HUES64 (cell line): ENCODE data around the gene IL25.
"Not testable (repeated sequence)": the region's sequence is repeated elsewhere in the genome, so short reads cannot be mapped to it uniquely, and the experiment has no call there.

Source experiments
- H3K27ac ChIP-seq: 2 replicates; pipeline ENCODE4 v1.7.0; 2013; ENCODE audit warnings: low read depth, low read length, inconsistent platforms
- H3K27me3 ChIP-seq: 2 replicates; pipeline ENCODE4 v1.6.1; 2013; ENCODE audit warnings: mild to moderate bottlenecking, low read length; ENCODE audit not compliant: insufficient read depth
- H3K36me3 ChIP-seq: 2 replicates; pipeline ENCODE4 v1.6.1; 2013; ENCODE audit warnings: mild to moderate bottlenecking, low read length; ENCODE audit not compliant: insufficient read depth
- H3K4me1 ChIP-seq: 2 replicates; pipeline ENCODE4 v1.6.1; 2013; ENCODE audit warnings: mild to moderate bottlenecking, low read length, moderate library complexity; ENCODE audit not compliant: insufficient read depth
- H3K4me3 ChIP-seq: 2 replicates; pipeline ENCODE4 v1.5.1; 2013; ENCODE audit warnings: mild to moderate bottlenecking, low read length, moderate library complexity
- H3K9ac ChIP-seq: 2 replicates; pipeline ENCODE4 v1.6.1; 2013; ENCODE audit warnings: mild to moderate bottlenecking, low read depth, low read length
- H3K9me3 ChIP-seq: 2 replicates; pipeline ENCODE4 v1.6.1; 2013; ENCODE audit warnings: low read depth, low read length; ENCODE audit not compliant: insufficient read depth
- WGBS: fragments of 150-250, 120-280 bp; methylation state at CpG from one replicate; pipeline ENCODE4 v1.1.7; 2013; ENCODE audit warnings: missing lambda C conversion rate; 5-methylcytosine and 5-hydroxymethylcytosine counted together

IL25 gene

DNA sequence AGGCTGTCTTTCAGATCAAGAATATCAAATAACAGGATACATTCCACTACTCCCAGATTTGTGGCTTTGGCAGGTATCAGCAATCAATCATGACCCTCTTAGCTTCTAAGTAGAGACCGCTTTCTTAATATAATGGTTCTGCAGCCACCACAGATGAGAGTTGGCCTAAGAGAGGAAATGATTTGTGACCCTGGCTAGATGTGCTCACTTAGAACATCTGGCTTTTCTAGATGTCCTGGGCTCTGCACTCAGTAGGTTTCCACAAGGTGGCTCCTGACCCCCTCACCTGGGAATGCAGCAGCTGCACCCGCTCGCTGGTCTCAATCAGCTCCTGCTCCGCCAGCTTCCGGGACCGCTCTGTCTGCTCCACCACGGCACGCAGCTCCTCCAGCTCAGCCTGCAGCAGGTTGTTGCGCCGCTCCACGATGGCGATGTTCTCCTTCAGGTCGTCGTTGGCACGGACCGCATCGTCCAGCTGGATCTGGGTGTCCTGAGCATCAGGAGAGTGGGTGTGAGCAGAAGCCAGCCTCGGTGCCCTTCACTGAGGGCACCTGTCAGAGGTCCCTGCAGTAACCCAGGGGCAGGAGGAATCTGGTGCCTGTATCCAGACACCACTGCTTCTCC, 13.1 kb downstream of the IL25 start:
- peaks cover 4% of the 10 kb centered on the region; the same call in 1 of the 2 replicates for H3K27me3 ChIP-seq
- H3K4me3 ChIP-seq = no peak overlapping the region
- H3K4me1 ChIP-seq = no peaks in the 10 kb centered on the region
- no peaks in the 10 kb centered on the region for H3K9me3 ChIP-seq
- WGBS = 93% methylated on average over 18 of the region's 18 CpGs
- H3K36me3 ChIP-seq = no peaks in the 10 kb centered on the region
- no peak overlapping the region for H3K27ac ChIP-seq
- H3K9ac ChIP-seq = no peak overlapping the region

DNA sequence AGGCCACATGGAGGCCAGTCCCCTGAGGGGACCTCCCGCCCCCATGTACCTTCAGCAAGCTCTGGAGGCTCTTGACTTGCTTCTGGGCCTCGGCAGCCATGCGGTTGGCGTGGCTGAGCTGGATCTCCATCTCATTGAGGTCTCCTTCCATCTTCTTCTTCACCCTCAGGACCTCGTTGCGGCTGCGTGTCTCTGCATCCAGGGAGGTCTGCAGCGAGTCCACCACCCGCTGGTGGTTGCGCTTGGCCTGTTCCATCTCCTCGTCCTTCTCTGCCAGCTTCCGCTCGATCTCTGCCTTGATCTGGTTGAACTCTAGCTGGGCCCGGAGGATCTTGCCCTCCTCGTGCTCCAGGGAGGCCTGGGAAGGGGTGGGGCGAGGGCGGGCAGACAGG, 13.7 kb downstream of the IL25 start:
- H3K27ac ChIP-seq, H3K27me3 ChIP-seq, H3K9ac ChIP-seq, H3K9me3 ChIP-seq, H3K4me1 ChIP-seq, H3K36me3 ChIP-seq, H3K4me3 ChIP-seq: not testable (repeated sequence)
- 94% methylated on average over 17 of the region's 17 CpGs for WGBS

DNA sequence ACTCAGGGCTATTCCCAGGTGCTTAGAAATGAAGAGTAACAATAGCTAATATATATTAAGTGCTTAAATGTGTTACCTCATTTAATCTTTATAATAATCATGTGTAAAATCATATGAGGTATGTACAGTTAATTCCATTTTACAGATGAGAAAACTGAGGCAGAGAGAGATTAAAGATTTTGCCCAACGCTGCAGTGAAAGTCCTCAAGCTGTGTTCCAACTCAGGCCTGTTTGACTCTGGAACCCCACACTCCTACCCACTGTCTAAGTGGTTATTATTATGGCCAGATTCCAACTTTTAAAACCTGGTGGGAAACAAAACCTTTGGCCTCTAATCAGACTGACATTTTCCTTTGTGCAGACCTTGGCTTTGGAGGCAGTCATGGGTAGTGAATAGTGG, 14.4 kb downstream of the IL25 start:
- Histone ChIP-seq H3K36me3 (no peaks in the 10 kb centered on the region), H3K27ac (no peak overlapping the region), H3K4me1 (no peaks in the 10 kb centered on the region), H3K9me3 (no peaks in the 10 kb centered on the region), H3K4me3 (no peak overlapping the region), H3K9ac (no peak overlapping the region), H3K27me3 (peaks cover 4% of the 10 kb centered on the region; the same call in 1 of the 2 replicates)
- whole genome bisulfite sequencing = 100% methylated on average over 1 of the region's 1 CpG

DNA sequence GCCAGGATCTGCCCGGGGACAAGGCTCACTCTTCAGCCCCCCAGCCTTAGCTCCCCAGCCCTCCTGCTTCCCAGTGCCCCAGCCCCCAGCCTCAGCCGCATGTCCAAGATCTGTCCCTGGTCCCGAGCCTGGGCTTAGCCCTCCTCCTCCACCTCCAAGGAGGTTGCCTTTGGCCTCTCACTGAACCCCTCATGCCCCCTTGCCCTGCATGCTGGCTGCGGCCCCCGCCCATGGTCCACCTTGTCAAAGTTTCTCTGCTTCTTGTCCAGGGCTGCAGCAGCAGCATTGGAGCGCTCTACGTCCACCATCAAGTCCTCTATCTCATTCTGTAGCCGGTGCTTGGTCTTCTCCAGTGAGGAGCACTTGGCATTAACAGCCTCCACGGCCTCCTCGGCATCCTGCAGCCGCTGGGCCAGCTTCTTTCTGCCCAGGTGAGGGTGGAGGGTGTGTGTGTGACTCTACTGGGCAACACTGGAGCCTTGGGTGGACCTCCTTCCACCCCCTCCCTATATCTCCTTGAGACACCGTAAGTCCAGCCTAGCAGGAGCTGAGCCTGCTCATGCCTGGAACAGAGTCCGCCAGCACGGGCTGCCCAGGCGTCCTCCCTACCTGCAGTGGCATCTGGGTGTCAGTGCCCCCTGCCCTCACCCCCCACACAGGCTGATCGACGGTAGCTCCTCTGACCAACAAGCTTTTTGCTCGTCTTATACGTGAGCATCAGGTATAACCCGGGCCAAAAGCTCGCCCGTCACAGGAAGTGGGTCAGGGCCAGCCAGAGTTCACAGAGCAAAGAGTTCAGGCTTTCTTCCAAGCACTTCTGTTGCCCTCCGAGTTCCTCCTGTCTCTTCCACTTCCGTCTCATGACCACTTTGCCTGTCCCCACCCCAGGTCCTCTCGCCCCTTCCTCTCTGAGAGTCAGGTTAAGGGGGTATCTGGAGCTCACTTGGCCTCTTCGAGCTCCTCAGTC, 15.6 kb downstream of the IL25 start:
- Histone ChIP-seq H3K27ac (no peak overlapping the region), H3K4me3 (no peak overlapping the region), H3K27me3 (no peaks in the 10 kb centered on the region), H3K4me1 (no peaks in the 10 kb centered on the region), H3K9ac (no peak overlapping the region; the same call in 1 of the 2 replicates), H3K9me3 (no peaks in the 10 kb centered on the region), H3K36me3 (no peaks in the 10 kb centered on the region)
- 94% methylated on average over 26 of the region's 26 CpGs for WGBS

DNA sequence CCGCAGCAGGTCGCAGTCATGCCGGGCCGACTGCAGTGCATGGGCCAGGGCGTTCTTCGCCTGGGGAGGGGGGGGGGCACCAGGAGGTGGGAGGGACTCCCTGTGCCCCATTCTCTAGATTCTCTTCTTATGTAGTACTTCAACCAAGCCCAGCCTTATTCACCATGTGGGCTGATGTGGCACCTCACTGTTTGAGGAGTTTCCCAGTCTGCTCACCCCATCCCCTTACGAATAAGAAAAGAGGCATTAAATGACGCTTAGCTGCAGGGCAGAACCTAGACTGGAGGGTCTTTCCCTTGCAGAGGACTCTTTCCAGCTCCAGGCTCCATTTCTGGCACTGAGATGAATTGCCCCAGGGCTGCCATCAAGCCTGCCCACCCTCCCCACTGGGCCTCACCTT, 16.4 kb downstream of the IL25 start:
- Histone ChIP-seq H3K27ac (no peak overlapping the region), H3K27me3 (no peaks in the 10 kb centered on the region), H3K4me3 (no peak overlapping the region), H3K4me1 (no peaks in the 10 kb centered on the region), H3K9ac (no peak overlapping the region), H3K36me3 (no peaks in the 10 kb centered on the region), H3K9me3 (no peaks in the 10 kb centered on the region)
- 79% methylated on average over 4 of the region's 8 CpGs for WGBS

DNA sequence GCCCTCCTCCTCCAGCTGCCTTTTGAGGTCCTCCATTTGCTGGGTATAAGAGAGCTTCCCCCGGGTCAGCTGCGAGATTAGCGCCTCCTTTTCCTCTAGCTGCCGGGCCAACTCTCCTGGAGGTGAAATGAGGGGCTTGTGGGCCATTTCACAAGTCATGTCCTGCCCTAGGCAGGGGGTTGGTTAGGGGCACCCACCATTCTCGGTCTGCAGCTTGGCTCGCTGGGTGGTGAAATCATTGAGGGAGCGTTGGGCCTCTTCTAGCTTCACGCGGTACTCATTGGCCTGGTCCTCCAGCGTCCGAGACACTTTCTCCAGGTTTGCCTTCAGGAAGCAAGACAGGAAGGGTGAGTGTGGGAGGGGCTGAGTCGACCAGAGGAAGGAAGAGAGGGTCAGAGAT, 16.8 kb downstream of the IL25 start:
- 87% methylated on average over 12 of the region's 12 CpGs for WGBS
- Histone ChIP-seq H3K36me3 (no peaks in the 10 kb centered on the region), H3K27ac (no peak overlapping the region), H3K9ac (no peak overlapping the region), H3K9me3 (no peaks in the 10 kb centered on the region), H3K27me3 (no peaks in the 10 kb centered on the region), H3K4me3 (no peak overlapping the region), H3K4me1 (no peaks in the 10 kb centered on the region)

DNA sequence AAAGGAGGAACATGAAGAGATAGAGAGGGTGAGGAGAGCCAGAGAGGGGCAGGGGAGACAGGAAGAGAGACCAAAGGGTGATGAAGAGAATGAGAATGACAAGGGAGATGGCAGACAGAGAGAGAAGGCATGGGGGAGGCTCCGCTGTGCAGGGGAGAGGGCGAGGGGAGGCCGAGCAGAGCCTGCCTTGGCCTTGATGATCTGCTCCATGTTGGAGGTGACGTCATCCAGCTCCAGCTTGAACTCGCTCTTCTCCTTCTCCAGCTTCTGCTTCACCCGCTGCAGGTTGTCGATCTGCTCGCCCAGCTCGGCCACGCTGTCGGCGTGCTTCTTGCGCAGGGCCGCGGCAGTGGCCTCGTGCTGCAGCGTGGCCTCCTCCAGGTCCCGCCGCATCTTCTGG, 17.3 kb downstream of the IL25 start:
- not testable (repeated sequence) for H3K36me3 ChIP-seq, H3K9ac ChIP-seq, H3K27ac ChIP-seq, H3K27me3 ChIP-seq, H3K9me3 ChIP-seq, H3K4me1 ChIP-seq, H3K4me3 ChIP-seq
- WGBS = 97% methylated on average over 2 of the region's 19 CpGs

DNA sequence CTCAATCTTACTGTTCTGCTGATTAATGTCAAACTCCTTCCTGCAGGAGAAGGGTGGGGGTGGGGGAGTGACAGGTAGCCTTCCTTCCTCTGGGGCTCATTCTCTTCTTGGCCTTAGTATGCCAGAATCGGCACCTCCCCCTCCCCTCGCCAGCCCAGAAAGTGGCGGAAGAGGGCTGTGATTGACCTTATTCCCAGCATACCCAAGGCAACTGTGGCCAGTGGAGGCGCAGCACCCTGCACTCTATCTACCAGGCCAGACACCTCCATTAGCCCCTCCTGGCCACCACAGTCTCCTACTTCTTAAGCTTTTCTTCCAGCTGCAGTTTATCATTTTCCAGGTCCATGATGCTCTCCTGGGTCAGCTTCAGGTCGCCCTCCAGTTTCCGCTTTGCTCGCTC, 20.0 kb downstream of the IL25 start:
- Histone ChIP-seq H3K9me3 (no peaks in the 10 kb centered on the region), H3K27ac (no peak overlapping the region), H3K4me3 (no peak overlapping the region), H3K9ac (no peak overlapping the region), H3K4me1 (no peaks in the 10 kb centered on the region), H3K27me3 (no peaks in the 10 kb centered on the region), H3K36me3 (no peaks in the 10 kb centered on the region)
- 88% methylated on average over 7 of the region's 7 CpGs for WGBS

DNA sequence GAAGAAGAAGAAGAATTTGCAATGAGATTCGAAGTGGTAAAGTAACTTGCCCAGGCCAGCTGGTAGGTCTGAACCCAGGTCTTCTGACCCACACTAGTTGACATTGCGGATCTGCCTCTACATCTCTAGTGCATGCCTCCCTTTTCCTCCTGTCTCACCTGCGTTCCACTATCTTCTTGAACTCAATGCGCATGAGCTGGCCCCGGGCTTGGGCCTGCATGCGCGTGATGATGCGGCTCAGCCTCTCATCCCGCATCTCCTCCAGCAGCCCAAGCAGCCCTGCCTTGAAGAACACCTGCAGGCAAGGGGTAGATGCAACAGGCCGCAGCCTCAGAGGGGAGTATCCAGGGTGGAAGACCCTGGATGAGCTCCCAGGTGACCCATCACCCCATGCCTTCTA, 23.5 kb downstream of the IL25 start:
- WGBS = 91% methylated on average over 10 of the region's 10 CpGs

DNA sequence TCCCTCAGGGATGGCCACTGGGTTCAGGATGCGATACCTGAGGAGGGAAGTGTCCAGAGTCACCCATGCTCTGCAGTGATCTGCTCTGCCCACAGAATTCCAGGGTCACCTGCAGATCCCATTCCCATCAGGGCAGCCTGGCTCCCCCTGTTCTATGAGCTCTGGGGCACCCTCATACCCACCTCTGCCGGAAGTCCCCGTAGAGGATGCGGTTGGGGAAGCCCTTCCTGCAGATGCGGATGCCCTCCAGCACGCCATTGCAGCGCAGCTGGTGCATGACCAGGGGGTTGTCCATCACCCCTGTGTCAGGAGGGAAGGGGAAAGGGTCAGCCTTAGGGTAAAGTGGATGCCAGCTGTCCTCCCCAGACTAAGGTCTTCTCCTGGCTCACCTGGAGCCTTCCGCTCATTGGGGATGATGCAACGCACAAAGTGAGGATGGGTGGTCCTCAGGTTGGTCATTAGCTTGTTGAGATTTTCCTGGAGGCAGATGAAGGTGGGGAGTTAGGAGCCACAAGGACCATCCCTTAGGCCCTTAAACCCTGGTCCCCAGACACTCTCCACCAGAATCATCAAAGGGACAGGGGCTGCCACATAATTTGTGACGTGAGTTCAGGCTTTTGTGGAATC, 24.3 kb downstream of the IL25 start:
- no peaks in the 10 kb centered on the region for H3K4me1 ChIP-seq
- 95% methylated on average over 10 of the region's 10 CpGs for WGBS
- H3K27me3 ChIP-seq = no peaks in the 10 kb centered on the region
- H3K9ac ChIP-seq = no peak overlapping the region
- H3K9me3 ChIP-seq = no peaks in the 10 kb centered on the region
- H3K4me3 ChIP-seq = no peak overlapping the region
- no peak overlapping the region for H3K27ac ChIP-seq
- no peaks in the 10 kb centered on the region for H3K36me3 ChIP-seq

More for the DNA sequence above, 23.5 kb downstream of the IL25 start:
- no peaks in the 10 kb centered on the region for H3K27me3 ChIP-seq
- H3K4me1 ChIP-seq = no peaks in the 10 kb centered on the region
- no peak overlapping the region for H3K9ac ChIP-seq
- no peaks in the 10 kb centered on the region for H3K36me3 ChIP-seq
- H3K27ac ChIP-seq = no peak overlapping the region
- no peaks in the 10 kb centered on the region for H3K9me3 ChIP-seq
- no peak overlapping the region for H3K4me3 ChIP-seq

DNA sequence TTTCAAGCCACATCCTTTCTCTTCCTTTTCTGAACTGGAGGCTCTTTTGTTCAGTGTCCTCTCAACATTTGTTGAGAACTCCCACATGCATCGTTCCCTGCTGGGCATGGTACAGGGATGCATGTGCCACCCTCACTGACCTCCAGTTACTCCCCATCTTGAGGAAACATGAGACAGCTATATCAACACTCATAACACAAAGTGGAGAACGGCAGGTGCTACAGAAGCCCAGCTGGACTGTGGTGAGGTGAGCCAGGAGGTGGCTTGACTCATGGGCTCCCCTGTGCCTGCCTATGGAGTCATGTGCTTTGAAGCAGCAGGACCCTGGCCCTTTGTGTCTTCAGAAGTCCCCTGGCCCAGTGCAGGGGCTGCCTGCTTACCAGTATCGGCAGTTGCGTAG, 25.7 kb downstream of the IL25 start:
- 93% methylated on average over 4 of the region's 4 CpGs for WGBS
- no peaks in the 10 kb centered on the region for H3K9me3 ChIP-seq
- H3K9ac ChIP-seq = no peak overlapping the region
- H3K27me3 ChIP-seq = no peaks in the 10 kb centered on the region
- H3K4me3 ChIP-seq = no peak overlapping the region
- no peak overlapping the region for H3K27ac ChIP-seq
- H3K4me1 ChIP-seq = no peaks in the 10 kb centered on the region
- H3K36me3 ChIP-seq = no peaks in the 10 kb centered on the region
